HG03457 (cell line): ENCODE results near the gene CYTH4.

Source experiments
- ATAC-seq: cut with Tn5 transposase; IDR thresholded peaks from one replicate; pipeline ENCODE4 v1.9.1; 2021; ENCODE audit warnings: moderate number of reproducible peaks; ENCODE audit not compliant: unreplicated experiment

CYTH4 gene

GRCh38 chr22:37306494-37306829 is 24.2 kb downstream of the CYTH4 start:
- ATAC-seq, result no peak

GRCh38 chr22:37308385-37309200 is 26.3 kb downstream of the CYTH4 start:
- ATAC-seq, result no peak

- no peak for ATAC-seq
Observed at GRCh38 chr22:37309211-37310074, 27.1 kb downstream of the CYTH4 start.

DNA sequence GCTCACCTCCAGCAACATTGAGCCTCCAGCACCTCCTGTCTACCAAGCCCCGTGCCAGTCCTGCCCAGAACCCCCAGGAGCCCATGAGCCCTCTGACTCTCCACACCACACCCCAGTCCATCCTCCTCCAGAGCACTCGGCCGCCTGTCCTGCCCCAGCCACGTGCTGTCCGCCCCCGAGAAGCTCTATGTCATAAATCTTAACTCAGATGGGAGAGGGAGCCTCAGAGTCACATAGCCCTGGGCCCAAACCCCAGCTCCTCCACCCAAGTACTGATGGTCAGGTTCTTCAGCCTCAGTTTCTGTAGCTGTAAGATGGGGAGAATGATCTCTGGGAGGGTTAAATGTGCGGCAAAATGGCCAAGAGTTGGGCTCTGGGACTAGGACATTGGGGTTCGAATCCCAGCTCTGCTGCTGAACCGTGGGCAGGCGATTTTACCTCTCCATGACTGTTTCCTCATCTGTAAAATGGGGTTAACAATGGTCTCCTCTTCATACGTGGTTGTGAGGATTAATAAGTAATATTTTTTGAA is 27.8 kb downstream of the CYTH4 start:
- ATAC-seq, result no peak

GRCh38 chr22:37310815-37311595 is 28.7 kb downstream of the CYTH4 start:
- ATAC-seq, result no peak

- ATAC-seq, result no peak
Observed at GRCh38 chr22:37311761-37312312, 29.5 kb downstream of the CYTH4 start.

GRCh38 chr22:37312549-37313183 is 30.4 kb downstream of the CYTH4 start:
- no peak for ATAC-seq

GRCh38 chr22:37313376-37314314 is 31.3 kb downstream of the CYTH4 start:
- ATAC-seq, result no peak

DNA sequence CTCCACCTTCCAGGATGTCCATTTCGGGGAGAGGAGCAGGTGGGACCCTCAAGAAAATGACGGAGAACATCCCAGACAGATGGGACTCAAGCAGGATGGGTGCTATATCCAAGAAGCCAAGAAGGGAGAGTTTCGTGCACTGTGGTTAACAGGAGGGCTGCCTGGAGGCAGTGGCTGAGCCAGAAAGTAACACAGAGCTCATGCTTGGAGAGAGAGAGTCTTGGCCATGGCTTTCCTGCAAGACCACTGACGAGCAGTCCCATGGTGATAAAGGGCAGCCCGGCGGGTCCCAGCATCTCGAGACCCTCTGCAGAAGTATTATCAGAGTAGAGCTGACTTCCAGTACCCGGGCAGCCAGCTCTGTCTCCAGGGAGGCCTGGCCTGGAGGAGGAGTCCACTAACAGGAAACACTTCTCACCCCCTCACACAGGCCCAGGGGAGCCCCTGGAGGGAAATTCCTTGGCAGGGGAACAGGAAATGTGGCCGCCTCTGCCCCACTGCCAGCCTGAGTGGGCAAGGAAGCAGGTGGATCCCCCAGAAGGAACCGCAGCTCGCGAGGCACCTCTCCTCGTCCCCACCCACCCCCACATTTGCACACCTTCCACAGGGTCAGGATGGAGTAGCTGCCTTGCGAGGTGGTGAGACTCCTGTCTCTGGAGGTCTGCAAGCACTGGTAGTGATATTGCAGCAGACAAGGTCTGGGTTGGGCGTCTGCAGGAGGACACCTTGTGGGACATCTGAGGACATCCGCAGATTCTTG is 32.2 kb downstream of the CYTH4 start:
- no peak for ATAC-seq

- ATAC-seq, result no peak
Observed at GRCh38 chr22:37316405-37316804, 34.1 kb downstream of the CYTH4 start.

DNA sequence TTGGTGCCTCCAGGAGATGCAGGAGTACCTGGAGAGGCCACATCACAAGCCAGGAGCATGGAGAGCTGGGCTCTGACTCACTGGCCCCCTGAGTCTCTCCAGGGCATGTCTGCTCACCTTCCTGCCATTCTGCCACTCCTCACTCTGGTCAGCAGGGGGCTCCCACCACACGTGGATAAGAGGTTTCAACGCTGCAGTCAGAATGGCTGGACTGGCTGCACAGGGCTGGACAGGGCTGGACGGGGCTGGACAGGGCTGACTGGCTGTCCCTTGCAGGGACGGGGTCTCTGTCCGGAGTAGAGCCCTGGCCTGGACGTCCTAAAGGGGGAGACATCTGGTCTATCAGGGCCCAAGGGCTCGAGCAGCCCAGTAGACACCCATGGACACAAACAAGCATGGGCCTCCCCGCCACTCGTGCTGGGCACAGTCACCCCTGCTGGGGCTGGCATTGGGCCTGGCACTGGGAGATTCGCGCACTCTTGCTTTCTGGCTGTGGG is 34.6 kb downstream of the CYTH4 start:
- ATAC-seq, result no peak

GRCh38 chr22:37317698-37318210 is 35.4 kb downstream of the CYTH4 start:
- no peak for ATAC-seq

GRCh38 chr22:37318364-37319109 is 36.2 kb downstream of the CYTH4 start:
- no peak for ATAC-seq

- ATAC-seq, result no peak
Observed at GRCh38 chr22:37319469-37319868, 37.2 kb downstream of the CYTH4 start.

GRCh38 chr22:37320726-37321677 is 38.7 kb downstream of the CYTH4 start:
- ATAC-seq, result no peak

- no peak for ATAC-seq
Observed at GRCh38 chr22:37324340-37325038, 42.2 kb downstream of the CYTH4 start.
